Dendritic cell treated with granulocyte-macrophage colony-stimulating factor and Interleukin-4, amounts not matched to agents 40 ng/mL and 50 ng/mL, for 4 days (primary cell): ENCODE data around the gene ZNF740.

ENCODE experiments used
- H3K27ac Mint-ChIP-seq: one replicate; pipeline ENCODE4 v1.8.0; 2022; ENCODE audit warnings: mild to moderate bottlenecking, mixed read lengths
- H3K27me3 Mint-ChIP-seq: one replicate; pipeline ENCODE4 v1.8.0; 2022; ENCODE audit warnings: mild to moderate bottlenecking, mixed read lengths
- H3K36me3 Mint-ChIP-seq: one replicate; pipeline ENCODE4 v1.8.0; 2022; ENCODE audit warnings: low read depth, mixed read lengths
- H3K4me1 Mint-ChIP-seq: one replicate; pipeline ENCODE4 v1.8.0; 2022; ENCODE audit warnings: low read depth, mixed read lengths
- H3K4me3 Mint-ChIP-seq: one replicate; pipeline ENCODE4 v1.8.0; 2022; ENCODE audit warnings: mild to moderate bottlenecking, moderate library complexity, mixed read lengths
- H3K9me3 Mint-ChIP-seq: one replicate; pipeline ENCODE4 v1.8.0; 2022; ENCODE audit warnings: mixed read lengths
- intact Hi-C: fragments of 100-400 bp; cut with micrococcal nuclease; formaldehyde crosslinking; loops from one replicate; pipeline ENCODE4 v1.15.0; 2022

ZNF740 gene

DNA sequence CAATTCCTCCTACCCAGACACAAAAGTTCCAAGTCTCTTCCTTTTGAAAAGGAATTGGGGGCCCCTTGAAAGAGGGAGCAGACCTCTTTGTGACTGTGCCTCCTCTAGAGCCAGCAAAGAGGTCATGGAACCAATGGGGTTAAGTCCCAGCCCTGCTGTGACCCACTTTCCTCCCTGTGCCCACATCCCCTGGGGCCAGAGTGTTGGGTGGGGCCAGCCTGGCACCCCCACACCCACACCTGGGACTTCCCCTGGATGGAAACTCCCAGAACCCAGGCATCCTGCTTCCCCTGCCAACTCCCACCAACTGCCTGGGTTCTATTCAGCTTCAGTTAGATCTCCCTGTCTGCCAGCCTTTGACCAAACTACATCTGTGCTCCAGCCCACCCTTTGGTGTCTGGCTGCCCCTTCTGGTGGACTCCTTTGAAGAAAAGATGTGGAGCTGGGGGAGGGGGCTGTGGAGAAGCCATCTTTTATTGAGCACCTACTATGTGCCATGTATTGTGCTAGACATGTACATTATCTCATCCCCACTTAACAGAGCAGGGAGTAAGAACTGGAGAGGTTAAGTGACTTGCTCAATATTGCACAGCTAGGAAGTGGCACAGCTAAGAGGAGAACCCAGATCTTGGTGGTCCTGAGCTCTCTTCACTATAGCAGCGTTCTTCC, 56.1 kb downstream of the ZNF740 start:
- H3K36me3 Mint-ChIP-seq = no peaks in the 10 kb centered on the region
- H3K27me3 Mint-ChIP-seq = peaks cover 57% of the 10 kb centered on the region
- no peak overlapping the region for H3K27ac Mint-ChIP-seq
- H3K9me3 Mint-ChIP-seq = no peaks in the 10 kb centered on the region
- intact Hi-C loops = no loop called here
- H3K4me1 Mint-ChIP-seq = peaks cover 41% of the 10 kb centered on the region
- H3K4me3 Mint-ChIP-seq = no peak overlapping the region

DNA sequence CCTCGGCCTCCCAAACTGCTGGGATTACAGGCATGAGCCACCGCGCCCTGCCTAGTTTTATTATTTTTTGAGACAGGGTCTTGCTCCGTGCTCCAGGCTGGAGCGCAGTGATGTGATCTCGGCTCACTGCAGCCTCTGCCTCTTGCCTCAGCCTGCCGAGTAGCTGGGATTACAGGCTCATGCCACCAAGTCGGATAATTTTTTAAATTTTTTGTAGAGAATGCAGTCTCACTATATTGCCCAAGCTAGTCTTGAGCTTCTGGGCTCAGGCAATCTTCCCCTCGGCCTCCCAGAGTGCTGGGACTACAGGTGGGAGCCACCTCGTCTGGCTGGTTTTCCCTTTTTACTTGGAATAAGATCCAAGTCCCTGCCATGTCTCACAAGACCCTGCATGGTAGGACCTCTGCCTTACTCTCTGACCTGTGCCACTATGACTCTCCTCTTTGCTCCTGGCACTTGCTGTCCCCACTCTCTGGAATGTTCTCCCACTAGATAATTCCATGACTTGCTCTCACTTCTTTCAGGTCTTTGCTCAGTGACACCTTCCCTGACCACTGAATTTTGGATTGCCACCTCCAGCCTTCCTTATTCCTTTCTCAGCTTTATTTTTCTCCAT, 59.2 kb downstream of the ZNF740 start:
- Mint-ChIP-seq H3K4me1 (peaks cover 31% of the 10 kb centered on the region), H3K27ac (no peak overlapping the region), H3K4me3 (no peak overlapping the region), H3K36me3 (no peaks in the 10 kb centered on the region), H3K9me3 (no peaks in the 10 kb centered on the region), H3K27me3 (peaks cover 53% of the 10 kb centered on the region)
- intact Hi-C loops = no loop called here

DNA sequence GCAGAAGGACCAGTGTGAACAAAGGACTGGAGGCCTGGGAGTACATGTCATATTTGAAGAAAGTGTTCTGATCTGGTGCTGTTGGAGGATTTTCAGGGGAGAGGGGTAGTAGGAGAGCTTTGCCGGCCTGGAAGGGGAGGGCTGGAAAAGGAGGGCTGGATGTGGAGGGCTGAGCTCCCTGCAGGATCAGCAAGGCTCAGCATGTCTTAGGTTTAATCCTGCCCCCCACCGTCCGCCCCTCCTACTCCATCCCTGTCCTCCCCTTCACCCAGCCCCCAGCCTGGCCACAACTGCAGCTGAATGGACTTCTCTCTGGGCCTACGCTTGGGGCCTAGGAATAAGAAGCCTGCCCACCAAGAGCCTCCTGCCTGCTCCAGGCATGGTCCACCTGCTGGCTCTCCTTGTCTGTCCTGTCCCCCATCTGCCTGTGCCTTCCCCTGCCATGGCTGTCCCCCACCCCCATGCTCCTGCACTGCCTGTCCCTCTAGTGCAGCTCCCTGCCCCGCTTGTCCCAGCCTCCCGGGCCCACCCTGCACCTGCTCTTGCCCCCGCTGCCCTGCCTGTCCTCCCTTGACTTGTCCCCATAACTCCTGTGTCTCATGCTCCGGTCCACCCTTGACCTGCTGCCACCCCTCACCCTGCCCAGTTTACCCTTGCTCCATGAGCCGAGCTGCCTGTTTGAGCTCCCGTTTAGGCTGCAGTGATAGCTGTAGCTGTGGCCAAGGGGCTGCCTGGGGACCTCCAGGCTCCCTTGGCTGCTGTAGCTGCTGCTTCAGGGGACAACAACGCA, 61.3 kb downstream of the ZNF740 start:
- H3K9me3 Mint-ChIP-seq = no peaks in the 10 kb centered on the region
- H3K27ac Mint-ChIP-seq = peak overlapping the region; percentile 35
- H3K4me1 Mint-ChIP-seq = peaks cover 29% of the 10 kb centered on the region
- no peaks in the 10 kb centered on the region for H3K36me3 Mint-ChIP-seq
- intact Hi-C loops = no loop called here
- no peak overlapping the region for H3K4me3 Mint-ChIP-seq
- peaks cover 36% of the 10 kb centered on the region for H3K27me3 Mint-ChIP-seq

DNA sequence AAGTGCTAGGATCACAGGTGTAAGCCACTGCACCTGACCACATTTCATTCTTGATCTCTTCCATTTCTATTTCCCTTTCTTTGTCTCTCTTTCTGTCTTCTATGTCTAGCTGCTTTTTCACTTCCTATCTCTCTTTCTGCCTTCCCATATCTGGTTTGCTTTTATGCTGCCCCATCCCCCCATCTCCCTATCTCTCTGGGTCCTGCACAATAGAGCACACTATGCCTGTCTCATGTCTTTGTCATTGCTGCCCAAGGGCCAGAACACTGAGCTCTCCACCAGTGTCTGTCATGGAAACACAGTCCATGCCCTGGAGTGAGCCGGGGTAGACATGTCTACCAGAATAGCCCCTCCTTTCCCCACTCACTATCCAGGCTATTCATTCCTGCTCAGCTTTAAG, 63.8 kb downstream of the ZNF740 start:
- H3K9me3 Mint-ChIP-seq = no peaks in the 10 kb centered on the region
- H3K27me3 Mint-ChIP-seq = peaks cover 26% of the 10 kb centered on the region
- H3K4me3 Mint-ChIP-seq = no peak overlapping the region
- intact Hi-C loops = no loop called here
- H3K36me3 Mint-ChIP-seq = no peaks in the 10 kb centered on the region
- peaks cover 31% of the 10 kb centered on the region for H3K4me1 Mint-ChIP-seq
- no peak overlapping the region for H3K27ac Mint-ChIP-seq
